HFFc6 (cell line): ENCODE results near the gene SEMA3A. TPM values are rescaled to one million over a fixed set of nuclear protein-coding genes. Genes with fewer than 3 reads are reported as not detected.
"Not testable (repeated sequence)": the region's sequence is repeated elsewhere in the genome, so short reads cannot be mapped to it uniquely, and the experiment has no call there.

Experiments used
- DNase-seq: peaks from one replicate; pipeline ENCODE4 v3.0.0-alpha.2; 2018
- H3K27ac Mint-ChIP-seq: 2 replicates; pipeline ENCODE4 v1.8.0; 2020; ENCODE audit warnings: mild to moderate bottlenecking, mixed read lengths
- H3K27me3 Mint-ChIP-seq: 2 replicates; pipeline ENCODE4 v1.8.0; 2021; ENCODE audit warnings: mild to moderate bottlenecking, moderate library complexity, mixed read lengths; ENCODE audit not compliant: insufficient read depth
- H3K36me3 Mint-ChIP-seq: 2 replicates; pipeline ENCODE4 v1.8.0; 2021; ENCODE audit warnings: low read depth, mixed read lengths
- H3K4me1 Mint-ChIP-seq: 2 replicates; pipeline ENCODE4 v1.8.0; 2020; ENCODE audit warnings: low read depth, mixed read lengths
- H3K4me3 Mint-ChIP-seq: 2 replicates; pipeline ENCODE4 v1.8.0; 2020; ENCODE audit warnings: mild to moderate bottlenecking, moderate library complexity, mixed read lengths
- H3K9me3 Mint-ChIP-seq: 2 replicates; pipeline ENCODE4 v1.8.0; 2020; ENCODE audit warnings: mild to moderate bottlenecking, mixed read lengths
- total RNA-seq, 6 experiments: library from RNA; stranded (reverse); fragmentation: NEBNext Ultra II Directional; extraction: Animal tissue kit (Norgen Biotek cat#: 25700); gene quantifications; 2 replicates in 1 of 6; 3 replicates in 5 of 6; pipeline ENCODE4 v1.2.3, GENCODE V29; 2021
- TF ChIP-seq, protein P1 (sequence below): fragments of 200-600 bp; sonication (generic); IDR thresholded peaks from 2 replicates; pipeline ENCODE4 v1.5.0; 2021; ENCODE audit warnings: antibody characterized with exemption, mild to moderate bottlenecking

SEMA3A gene
- total RNA-seq, 6 experiments from 2014 or later: 56.9 to 86.2 (median 74.4) TPM

DNA sequence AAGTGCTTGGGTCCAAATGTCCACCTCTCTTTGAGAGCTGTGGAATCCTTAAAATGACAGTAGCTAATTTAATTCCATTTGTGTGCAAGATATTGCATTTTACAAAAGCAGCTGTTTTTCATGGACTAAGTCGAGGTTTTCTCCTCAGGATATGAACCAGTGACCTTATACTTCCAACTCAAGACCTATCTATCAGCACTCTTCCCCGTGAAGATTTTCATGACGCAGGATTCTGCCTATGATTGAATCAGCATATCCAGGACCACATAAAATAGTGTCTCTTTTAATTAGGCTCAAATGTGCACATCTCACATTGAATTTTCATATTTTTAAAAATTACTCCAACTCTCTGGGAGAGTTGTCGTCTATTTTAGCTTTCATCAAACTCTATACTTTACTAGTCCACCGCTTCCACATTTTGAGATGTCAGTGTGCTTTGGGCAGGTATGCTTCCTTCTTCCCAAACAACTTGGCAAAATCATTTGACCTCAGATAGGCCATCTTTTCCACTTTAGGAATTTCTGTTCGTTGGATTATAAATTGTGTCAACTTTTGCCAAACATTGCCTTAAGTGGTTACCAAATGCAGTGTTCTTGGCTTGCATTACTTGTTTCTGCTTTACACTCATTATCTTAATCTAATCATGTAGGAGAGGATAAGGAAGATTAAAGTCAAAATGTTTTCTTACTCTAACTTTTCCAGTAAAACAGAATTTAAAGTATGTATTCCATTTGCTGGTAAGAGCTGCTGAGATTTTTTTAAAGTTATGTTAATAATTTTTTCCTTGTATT lies 39.4 kb downstream of the SEMA3A start:
- TF ChIP-seq, protein P1, sequence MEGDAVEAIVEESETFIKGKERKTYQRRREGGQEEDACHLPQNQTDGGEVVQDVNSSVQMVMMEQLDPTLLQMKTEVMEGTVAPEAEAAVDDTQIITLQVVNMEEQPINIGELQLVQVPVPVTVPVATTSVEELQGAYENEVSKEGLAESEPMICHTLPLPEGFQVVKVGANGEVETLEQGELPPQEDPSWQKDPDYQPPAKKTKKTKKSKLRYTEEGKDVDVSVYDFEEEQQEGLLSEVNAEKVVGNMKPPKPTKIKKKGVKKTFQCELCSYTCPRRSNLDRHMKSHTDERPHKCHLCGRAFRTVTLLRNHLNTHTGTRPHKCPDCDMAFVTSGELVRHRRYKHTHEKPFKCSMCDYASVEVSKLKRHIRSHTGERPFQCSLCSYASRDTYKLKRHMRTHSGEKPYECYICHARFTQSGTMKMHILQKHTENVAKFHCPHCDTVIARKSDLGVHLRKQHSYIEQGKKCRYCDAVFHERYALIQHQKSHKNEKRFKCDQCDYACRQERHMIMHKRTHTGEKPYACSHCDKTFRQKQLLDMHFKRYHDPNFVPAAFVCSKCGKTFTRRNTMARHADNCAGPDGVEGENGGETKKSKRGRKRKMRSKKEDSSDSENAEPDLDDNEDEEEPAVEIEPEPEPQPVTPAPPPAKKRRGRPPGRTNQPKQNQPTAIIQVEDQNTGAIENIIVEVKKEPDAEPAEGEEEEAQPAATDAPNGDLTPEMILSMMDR: no peak
- DNase-seq: no peak
- H3K4me1 Mint-ChIP-seq: peaks cover 16% of the 10 kb centered on the region
- no peaks in the 10 kb centered on the region for H3K9me3 Mint-ChIP-seq
- H3K36me3 Mint-ChIP-seq: peaks cover 8% of the 10 kb centered on the region
- no peak overlapping the region for H3K4me3 Mint-ChIP-seq
- H3K27me3 Mint-ChIP-seq: no peaks in the 10 kb centered on the region; the same call in 1 of the 2 replicates
- no peak overlapping the region; the same call in 1 of the 2 replicates for H3K27ac Mint-ChIP-seq

DNA sequence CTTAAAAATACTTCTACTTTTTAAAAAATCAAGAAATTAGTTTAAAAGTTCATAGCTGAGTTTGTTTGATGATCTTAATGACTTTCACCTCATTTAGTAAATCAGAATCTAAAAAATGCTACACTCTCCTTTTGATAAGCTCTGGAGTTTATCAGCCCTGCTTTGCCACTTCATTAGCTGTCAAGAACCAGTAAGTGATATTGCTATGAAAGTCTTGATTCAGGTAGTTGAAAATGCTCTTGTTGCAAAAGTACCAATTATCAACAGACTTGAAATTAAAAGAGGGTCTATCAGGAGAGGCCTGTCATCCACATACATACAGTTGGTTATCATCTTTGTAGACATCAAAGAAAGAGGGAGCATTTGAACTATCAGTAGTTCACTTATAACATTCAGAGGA lies 41.6 kb downstream of the SEMA3A start:
- Mint-ChIP-seq H3K9me3 (no peaks in the 10 kb centered on the region), H3K4me1 (peaks cover 24% of the 10 kb centered on the region), H3K36me3 (peaks cover 8% of the 10 kb centered on the region), H3K4me3 (no peak overlapping the region), H3K27ac (no peak overlapping the region), H3K27me3 (no peaks in the 10 kb centered on the region; the same call in 1 of the 2 replicates)
- TF ChIP-seq, protein P1: no peak
- no peak for DNase-seq

DNA sequence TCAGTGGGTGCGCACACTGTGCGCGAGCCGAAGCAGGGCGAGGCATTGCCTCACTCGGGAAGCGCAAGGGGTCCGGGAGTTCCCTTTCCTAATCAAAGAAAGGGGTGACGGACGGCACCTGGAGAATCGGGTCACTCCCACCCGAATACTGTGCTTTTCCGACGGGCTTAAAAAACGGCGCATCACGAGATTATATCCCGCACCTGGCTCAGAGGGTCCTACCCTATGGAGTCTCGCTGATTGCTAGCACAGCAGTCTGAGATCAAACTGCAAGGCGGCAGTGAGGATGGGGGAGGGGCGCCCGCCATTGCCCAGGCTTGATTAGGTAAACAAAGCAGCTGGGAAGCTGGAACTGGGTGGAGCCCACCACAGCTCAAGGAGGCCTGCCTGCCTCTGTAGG lies 44.2 kb downstream of the SEMA3A start:
- H3K4me3 Mint-ChIP-seq, H3K27ac Mint-ChIP-seq: not testable (repeated sequence)

DNA sequence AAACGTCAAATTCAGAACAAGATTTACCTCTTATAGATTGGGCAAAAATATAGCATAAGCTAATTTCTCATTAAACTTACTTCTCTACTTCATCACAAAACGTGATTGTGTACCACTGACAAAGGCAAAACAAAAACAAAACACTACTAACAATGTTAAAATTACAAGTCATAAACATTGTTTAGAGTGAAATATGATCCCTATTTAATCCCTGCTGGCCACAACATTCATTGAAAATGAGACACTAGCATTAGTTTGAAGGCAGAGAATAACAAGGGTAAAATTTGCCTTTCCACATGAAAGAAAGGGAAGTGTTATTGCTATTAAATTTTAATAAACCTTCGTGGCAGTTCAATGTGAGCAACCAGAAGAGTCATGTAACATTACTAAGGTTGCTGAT lies 45.0 kb downstream of the SEMA3A start:
- no peak overlapping the region for H3K4me3 Mint-ChIP-seq
- H3K4me1 Mint-ChIP-seq: peaks cover 26% of the 10 kb centered on the region
- H3K36me3 Mint-ChIP-seq: no peaks in the 10 kb centered on the region; the same call in 1 of the 2 replicates
- H3K9me3 Mint-ChIP-seq: no peaks in the 10 kb centered on the region
- no peak overlapping the region for H3K27ac Mint-ChIP-seq
- no peak for DNase-seq
- TF ChIP-seq, protein P1: no peak
- H3K27me3 Mint-ChIP-seq: no peaks in the 10 kb centered on the region; the same call in 1 of the 2 replicates

More for the DNA sequence above, 44.2 kb downstream of the SEMA3A start:
- not testable (repeated sequence) for H3K9me3 Mint-ChIP-seq, H3K36me3 Mint-ChIP-seq, H3K27me3 Mint-ChIP-seq, DNase-seq
- H3K4me1 Mint-ChIP-seq: peaks cover 22% of the 10 kb centered on the region

DNA sequence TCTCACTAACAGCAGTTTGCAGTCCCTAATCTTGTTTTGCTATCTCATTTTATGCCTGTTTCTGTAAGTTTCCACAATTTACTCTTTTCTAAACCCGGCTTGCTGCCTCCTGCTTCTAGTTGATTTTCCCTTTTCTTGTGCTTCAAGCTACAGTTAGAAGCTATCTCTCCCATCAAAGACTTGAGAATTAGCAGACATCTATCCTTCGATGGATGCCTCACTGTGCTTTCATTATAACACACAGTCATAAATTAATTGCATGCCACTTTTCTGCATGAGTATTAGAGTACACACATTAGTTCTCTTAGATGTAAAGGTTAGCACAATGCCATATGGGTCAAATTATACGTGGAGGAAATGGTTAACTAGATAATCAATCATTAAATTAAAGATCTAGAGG lies 48.7 kb downstream of the SEMA3A start:
- Mint-ChIP-seq H3K36me3 (peaks cover 5% of the 10 kb centered on the region), H3K4me3 (peak overlapping the region; percentile 1), H3K4me1 (peaks cover 53% of the 10 kb centered on the region), H3K27me3 (no peaks in the 10 kb centered on the region; the same call in 1 of the 2 replicates), H3K9me3 (0 out of 2 replicates have a peak, but pooled peaks cover 3% of the 10 kb centered on the region), H3K27ac (peak overlapping the region; percentile 35)
- DNase-seq: no peak
- TF ChIP-seq, protein P1: no peak

DNA sequence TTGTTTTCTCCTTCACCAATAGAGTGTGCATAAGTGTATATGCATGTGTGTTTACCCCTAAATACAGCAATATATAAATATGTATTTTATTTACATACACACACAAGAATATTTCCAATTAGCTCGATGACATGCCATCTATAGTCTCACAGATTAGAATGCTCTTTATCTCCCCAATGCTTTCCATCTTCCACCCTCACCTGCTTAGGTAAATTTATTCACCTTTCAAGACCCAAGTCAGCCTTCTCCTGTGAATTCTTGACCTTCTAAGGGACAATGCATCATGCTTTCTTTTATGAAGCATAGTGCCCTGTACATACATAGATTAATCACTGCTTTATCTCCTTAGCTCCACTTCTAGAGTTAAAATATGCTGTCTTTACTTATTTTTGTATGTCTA lies 49.7 kb downstream of the SEMA3A start:
- Mint-ChIP-seq H3K36me3 (peaks cover 5% of the 10 kb centered on the region), H3K9me3 (0 out of 2 replicates have a peak, but pooled peaks cover 3% of the 10 kb centered on the region), H3K27me3 (no peaks in the 10 kb centered on the region; the same call in 1 of the 2 replicates), H3K27ac (peak overlapping the region; percentile 11), H3K4me1 (peaks cover 62% of the 10 kb centered on the region), H3K4me3 (no peak overlapping the region)
- DNase-seq: no peak
- TF ChIP-seq, protein P1: no peak
